Measurements from ENCODE around the gene HOXB13.

HOXB13 gene

GRCh38 chr17:48728232-48729231 lies at the start of gene HOXB13:
TSS of gene HOXB13 (minus strand) at chr17:48728750. CDS start at chr17:48728593, 157 bp downstream.
- no peak for DNase-seq

GRCh38 chr17:48776602-48777001 lies 48.1 kb upstream of the HOXB13 start:
- no peak for DNase-seq

- no peak for DNase-seq
These were observed 44.7 kb upstream of the HOXB13 start for GRCh38 chr17:48773245-48773644.

- no peak for DNase-seq
These were observed 42.4 kb upstream of the HOXB13 start for GRCh38 chr17:48770954-48771353.

- no peak for DNase-seq
These were observed 40.6 kb upstream of the HOXB13 start for GRCh38 chr17:48769009-48769675.

GRCh38 chr17:48767263-48767774 lies 38.8 kb upstream of the HOXB13 start:
- DNase-seq = no peak

- DNase-seq = no peak
These were observed 32.6 kb upstream of the HOXB13 start for GRCh38 chr17:48761114-48761513.

GRCh38 chr17:48760411-48760810 lies 31.9 kb upstream of the HOXB13 start:
- DNase-seq = no peak

- no peak for DNase-seq
These were observed 30.7 kb upstream of the HOXB13 start for GRCh38 chr17:48759288-48759687.

- no peak for DNase-seq
These were observed 29.0 kb upstream of the HOXB13 start for GRCh38 chr17:48757524-48757961.

GRCh38 chr17:48756830-48757251 lies 28.3 kb upstream of the HOXB13 start:
- no peak for DNase-seq

GRCh38 chr17:48755356-48755755 lies 26.8 kb upstream of the HOXB13 start:
- DNase-seq = no peak

GRCh38 chr17:48754500-48755261 lies 26.1 kb upstream of the HOXB13 start:
- DNase-seq = no peak

- DNase-seq = no peak
These were observed 25.4 kb upstream of the HOXB13 start for GRCh38 chr17:48753794-48754499.

- no peak for DNase-seq
These were observed 24.1 kb upstream of the HOXB13 start for GRCh38 chr17:48752399-48753288.

GRCh38 chr17:48751733-48752398 lies 23.3 kb upstream of the HOXB13 start:
- DNase-seq = no peak

- DNase-seq = no peak
These were observed 22.6 kb upstream of the HOXB13 start for GRCh38 chr17:48751172-48751571.

GRCh38 chr17:48749621-48750553 lies 21.3 kb upstream of the HOXB13 start:
- no peak for DNase-seq
